ENCODE measurements around the gene RGS7. TPM values are rescaled to one million over a fixed set of nuclear protein-coding genes. Genes with fewer than 3 reads are reported as not detected.

Gene RGS7
- total and polyA plus RNA-seq, 10 of the 15 experiments (the other 5 are each of a cell fraction or from before 2014, with no cell fraction given), result not detected

DNA sequence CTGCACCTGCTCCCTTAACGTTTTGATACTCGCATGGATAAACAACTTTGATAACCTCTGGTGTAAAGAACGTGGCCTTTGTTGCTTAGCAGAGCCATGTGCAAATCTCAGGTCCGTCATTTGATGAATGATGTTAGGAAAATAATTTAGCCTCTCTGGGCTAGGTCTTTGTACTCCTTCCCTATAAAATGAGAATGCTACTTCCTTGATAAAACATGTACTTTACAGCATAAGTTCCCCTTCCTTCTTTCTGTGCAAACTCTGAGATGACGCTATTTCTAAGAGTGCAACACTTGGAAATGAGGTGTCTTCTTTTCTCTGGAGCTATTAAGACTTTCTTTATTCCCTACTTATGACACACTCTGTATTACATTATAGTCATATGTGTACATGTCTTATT, 243.4 kb downstream of the RGS7 start:
- ChIA-PET POLR2A (no interaction called here), RAD21 (ENCODE audit: unreplicated experiment) (no interaction called here), CTCF (no interaction called here), SMC1A (ENCODE audit: uncharacterized antibody, unreplicated experiment) (interaction anchor here (1.2 kb wide), 1 partner anchor 8 kb away, joined by 3 read pairs; no protein-coding TSS in a partner anchor)
- Histone ChIP-seq H3K36me3 (ENCODE audit: control insufficient read depth in 2 of 2, insufficient read depth in 2 of 2, low read length in 1 of 2) (no peaks in the 10 kb centered on the region), H4K20me1 (ENCODE audit: control insufficient read depth, insufficient read depth) (no peaks in the 10 kb centered on the region), H3K4me1 (ENCODE audit: control insufficient read depth, insufficient read depth, low read length) (no peaks in the 10 kb centered on the region), H3K4me3 (no peak overlapping the region), H3K27me3 (replicated peaks in 1 of 2; ENCODE audit: control insufficient read depth in 2 of 2, insufficient read depth in 2 of 2, low read length in 1 of 2) (no peaks in the 10 kb centered on the region), H3K4me2 (ENCODE audit: control insufficient read depth, insufficient read depth) (no peak overlapping the region), H3K79me2 (ENCODE audit: control insufficient read depth, insufficient read depth, low read length) (no peaks in the 10 kb centered on the region), H3K9ac (ENCODE audit: control insufficient read depth, insufficient read depth, low read length) (no peak overlapping the region), H3K9me3 (replicated peaks; ENCODE audit: control insufficient read depth, insufficient read depth, low read length) (no peaks in the 10 kb centered on the region), H2AFZ (ENCODE audit: control insufficient read depth, low read depth, low read length) (no peak overlapping the region), H3K27ac (ENCODE audit: control insufficient read depth, insufficient read depth) (no peak overlapping the region)
- BruUV-seq (replicated peaks), result no TSS peak
- no peak for DNase-seq (ENCODE audit: low read depth, low spot score)
- in situ Hi-C loops (cut with MboI), result no loop called here
- 23% methylated on average over 5 of the region's 5 CpGs for WGBS (ENCODE audit: insufficient coverage, insufficient replicate concordance, low lambda C conversion rate, missing lambda C conversion rate)
- intact Hi-C loops (cut with micrococcal nuclease; ENCODE audit: unreplicated experiment), result no loop called here
- no peak for FAIRE-seq
- no peak for ATAC-seq
- TF ChIP-seq HDAC2 (IDR thresholded peaks at IDR 0.05) (no peak), SMAD1 (IDR thresholded peaks at IDR 0.05; ENCODE audit: low read depth, partially characterized antibody) (no peak), MYC (IDR thresholded peaks at IDR 0.05; ENCODE audit: insufficient read depth, insufficient read length, insufficient replicate concordance, low read length, severe bottlenecking) (no peak), SMAD5 (IDR thresholded peaks at IDR 0.05; ENCODE audit: low read depth) (no peak), SUPT20H (IDR thresholded peaks at IDR 0.05; ENCODE audit: borderline replicate concordance, control insufficient read depth, low read depth, low read length) (no peak), MYB (IDR thresholded peaks at IDR 0.05; ENCODE audit: borderline replicate concordance, low read depth, low read length) (no peak), SIN3A (IDR thresholded peaks at IDR 0.05; ENCODE audit: low read depth, low read length) (no peak), MTA3 (IDR thresholded peaks at IDR 0.05; ENCODE audit: borderline replicate concordance, low read length) (no peak), RELA (IDR thresholded peaks at IDR 0.05; ENCODE audit: borderline replicate concordance, partially characterized antibody) (no peak), EED (IDR thresholded peaks at IDR 0.05; ENCODE audit: low read depth) (no peak)
- TF ChIP-seq, protein P1, sequence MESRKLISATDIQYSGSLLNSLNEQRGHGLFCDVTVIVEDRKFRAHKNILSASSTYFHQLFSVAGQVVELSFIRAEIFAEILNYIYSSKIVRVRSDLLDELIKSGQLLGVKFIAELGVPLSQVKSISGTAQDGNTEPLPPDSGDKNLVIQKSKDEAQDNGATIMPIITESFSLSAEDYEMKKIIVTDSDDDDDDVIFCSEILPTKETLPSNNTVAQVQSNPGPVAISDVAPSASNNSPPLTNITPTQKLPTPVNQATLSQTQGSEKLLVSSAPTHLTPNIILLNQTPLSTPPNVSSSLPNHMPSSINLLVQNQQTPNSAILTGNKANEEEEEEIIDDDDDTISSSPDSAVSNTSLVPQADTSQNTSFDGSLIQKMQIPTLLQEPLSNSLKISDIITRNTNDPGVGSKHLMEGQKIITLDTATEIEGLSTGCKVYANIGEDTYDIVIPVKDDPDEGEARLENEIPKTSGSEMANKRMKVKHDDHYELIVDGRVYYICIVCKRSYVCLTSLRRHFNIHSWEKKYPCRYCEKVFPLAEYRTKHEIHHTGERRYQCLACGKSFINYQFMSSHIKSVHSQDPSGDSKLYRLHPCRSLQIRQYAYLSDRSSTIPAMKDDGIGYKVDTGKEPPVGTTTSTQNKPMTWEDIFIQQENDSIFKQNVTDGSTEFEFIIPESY (IDR thresholded peaks at IDR 0.05), result no peak
- TF ChIP-seq, protein P2, sequence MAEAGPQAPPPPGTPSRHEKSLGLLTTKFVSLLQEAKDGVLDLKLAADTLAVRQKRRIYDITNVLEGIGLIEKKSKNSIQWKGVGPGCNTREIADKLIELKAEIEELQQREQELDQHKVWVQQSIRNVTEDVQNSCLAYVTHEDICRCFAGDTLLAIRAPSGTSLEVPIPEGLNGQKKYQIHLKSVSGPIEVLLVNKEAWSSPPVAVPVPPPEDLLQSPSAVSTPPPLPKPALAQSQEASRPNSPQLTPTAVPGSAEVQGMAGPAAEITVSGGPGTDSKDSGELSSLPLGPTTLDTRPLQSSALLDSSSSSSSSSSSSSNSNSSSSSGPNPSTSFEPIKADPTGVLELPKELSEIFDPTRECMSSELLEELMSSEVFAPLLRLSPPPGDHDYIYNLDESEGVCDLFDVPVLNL (IDR thresholded peaks at IDR 0.05; ENCODE audit: low read depth, low read length), result no peak
- TF ChIP-seq, protein P3, sequence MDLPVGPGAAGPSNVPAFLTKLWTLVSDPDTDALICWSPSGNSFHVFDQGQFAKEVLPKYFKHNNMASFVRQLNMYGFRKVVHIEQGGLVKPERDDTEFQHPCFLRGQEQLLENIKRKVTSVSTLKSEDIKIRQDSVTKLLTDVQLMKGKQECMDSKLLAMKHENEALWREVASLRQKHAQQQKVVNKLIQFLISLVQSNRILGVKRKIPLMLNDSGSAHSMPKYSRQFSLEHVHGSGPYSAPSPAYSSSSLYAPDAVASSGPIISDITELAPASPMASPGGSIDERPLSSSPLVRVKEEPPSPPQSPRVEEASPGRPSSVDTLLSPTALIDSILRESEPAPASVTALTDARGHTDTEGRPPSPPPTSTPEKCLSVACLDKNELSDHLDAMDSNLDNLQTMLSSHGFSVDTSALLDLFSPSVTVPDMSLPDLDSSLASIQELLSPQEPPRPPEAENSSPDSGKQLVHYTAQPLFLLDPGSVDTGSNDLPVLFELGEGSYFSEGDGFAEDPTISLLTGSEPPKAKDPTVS (IDR thresholded peaks at IDR 0.05; ENCODE audit: low read depth, low read length), result no peak
- TF ChIP-seq, protein P4, sequence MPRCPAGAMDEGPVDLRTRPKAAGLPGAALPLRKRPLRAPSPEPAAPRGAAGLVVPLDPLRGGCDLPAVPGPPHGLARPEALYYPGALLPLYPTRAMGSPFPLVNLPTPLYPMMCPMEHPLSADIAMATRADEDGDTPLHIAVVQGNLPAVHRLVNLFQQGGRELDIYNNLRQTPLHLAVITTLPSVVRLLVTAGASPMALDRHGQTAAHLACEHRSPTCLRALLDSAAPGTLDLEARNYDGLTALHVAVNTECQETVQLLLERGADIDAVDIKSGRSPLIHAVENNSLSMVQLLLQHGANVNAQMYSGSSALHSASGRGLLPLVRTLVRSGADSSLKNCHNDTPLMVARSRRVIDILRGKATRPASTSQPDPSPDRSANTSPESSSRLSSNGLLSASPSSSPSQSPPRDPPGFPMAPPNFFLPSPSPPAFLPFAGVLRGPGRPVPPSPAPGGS (IDR thresholded peaks at IDR 0.05; ENCODE audit: borderline replicate concordance, insufficient read depth, low read depth, low read length, poor library complexity, severe bottlenecking), result no peak
- TF ChIP-seq, protein P5, sequence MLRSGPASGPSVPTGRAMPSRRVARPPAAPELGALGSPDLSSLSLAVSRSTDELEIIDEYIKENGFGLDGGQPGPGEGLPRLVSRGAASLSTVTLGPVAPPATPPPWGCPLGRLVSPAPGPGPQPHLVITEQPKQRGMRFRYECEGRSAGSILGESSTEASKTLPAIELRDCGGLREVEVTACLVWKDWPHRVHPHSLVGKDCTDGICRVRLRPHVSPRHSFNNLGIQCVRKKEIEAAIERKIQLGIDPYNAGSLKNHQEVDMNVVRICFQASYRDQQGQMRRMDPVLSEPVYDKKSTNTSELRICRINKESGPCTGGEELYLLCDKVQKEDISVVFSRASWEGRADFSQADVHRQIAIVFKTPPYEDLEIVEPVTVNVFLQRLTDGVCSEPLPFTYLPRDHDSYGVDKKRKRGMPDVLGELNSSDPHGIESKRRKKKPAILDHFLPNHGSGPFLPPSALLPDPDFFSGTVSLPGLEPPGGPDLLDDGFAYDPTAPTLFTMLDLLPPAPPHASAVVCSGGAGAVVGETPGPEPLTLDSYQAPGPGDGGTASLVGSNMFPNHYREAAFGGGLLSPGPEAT (IDR thresholded peaks at IDR 0.05; ENCODE audit: low read depth), result no peak

Data from GM12878 (cell line).